Measurements from ENCODE around the gene GPSM1.

The GPSM1 gene

GRCh38 chr9:136352682-136353081, 25.3 kb downstream of the GPSM1 start:
- TF ChIP-seq FOXK2 (IDR thresholded peaks at IDR 0.05) = no peak
- no peak for TF ChIP-seq HDGF (IDR thresholded peaks at IDR 0.05; ENCODE audit: borderline replicate concordance)
- TF ChIP-seq FOXM1 (IDR thresholded peaks at IDR 0.05; ENCODE audit: borderline replicate concordance) = no peak
- no peak for DNase-seq (ENCODE audit: extremely low spot score)
- CTCF ChIA-PET = no interaction called here
- POLR2A ChIA-PET = no interaction called here

GRCh38 chr9:136353088-136353487, 25.7 kb downstream of the GPSM1 start:
- CTCF ChIA-PET = no interaction called here
- TF ChIP-seq FOXK2 (IDR thresholded peaks at IDR 0.05) = no peak
- TF ChIP-seq SP1 (IDR thresholded peaks at IDR 0.05) = no peak
- TF ChIP-seq L3MBTL2 (conservative IDR thresholded peaks at IDR 0.05) = no peak
- TF ChIP-seq LEF1 (IDR thresholded peaks at IDR 0.05; ENCODE audit: borderline replicate concordance) = no peak
- DNase-seq (ENCODE audit: extremely low spot score) = no peak
- POLR2A ChIA-PET = no interaction called here

GRCh38 chr9:136353757-136354488, 26.6 kb downstream of the GPSM1 start:
- POLR2A ChIA-PET = interaction anchor here (0.7 to 1.3 kb wide), 2 partner anchors 8 to 10 kb away, joined by 3 read pairs; no protein-coding TSS in a partner anchor
- CTCF ChIA-PET = interaction anchor here (0.6 to 0.8 kb wide), 2 partner anchors 10 to 13 kb away, joined by 3 read pairs; partner anchors contain the start of gene DNLZ
- DNase-seq (ENCODE audit: extremely low spot score) = no peak
- no peak for TF ChIP-seq NFRKB (IDR thresholded peaks at IDR 0.05)
- TF ChIP-seq L3MBTL2 (conservative IDR thresholded peaks at IDR 0.05) = no peak
- TF ChIP-seq HDGF (IDR thresholded peaks at IDR 0.05; ENCODE audit: borderline replicate concordance) = no peak

GRCh38 chr9:136354592-136355085, 27.3 kb downstream of the GPSM1 start:
- DNase-seq (ENCODE audit: extremely low spot score) = no peak
- ChIA-PET POLR2A (interaction anchor here (0.7 to 1.3 kb wide), 2 partner anchors 9 kb away, joined by 3 read pairs; no protein-coding TSS in a partner anchor), CTCF (interaction anchor here (0.8 kb wide), 1 partner anchor 9 kb away, joined by 3 read pairs; the partner anchor contains the start of gene DNLZ)
- TF ChIP-seq ARNT (IDR thresholded peaks at IDR 0.05) (no peak), NFRKB (IDR thresholded peaks at IDR 0.05) (no peak)

GRCh38 chr9:136355616-136356557, 28.5 kb downstream of the GPSM1 start:
- CTCF ChIA-PET = no interaction called here
- TF ChIP-seq CTBP1 (IDR thresholded peaks at IDR 0.05; ENCODE audit: borderline replicate concordance) (no peak), HDGF (IDR thresholded peaks at IDR 0.05; ENCODE audit: borderline replicate concordance) (no peak), FOXK2 (IDR thresholded peaks at IDR 0.05) (no peak), SUZ12 (IDR thresholded peaks at IDR 0.05) (no peak), ELF4 (IDR thresholded peaks at IDR 0.05) (no peak)
- DNase-seq (ENCODE audit: extremely low spot score) = no peak
- POLR2A ChIA-PET = no interaction called here

- POLR2A ChIA-PET = no interaction called here
- CTCF ChIA-PET = no interaction called here
These were observed 29.9 kb downstream of the GPSM1 start for GRCh38 chr9:136357202-136357725.

GRCh38 chr9:136358016-136358415, 30.7 kb downstream of the GPSM1 start:
- no peak for TF ChIP-seq SUZ12 (IDR thresholded peaks at IDR 0.05)
- no peak for TF ChIP-seq HDGF (IDR thresholded peaks at IDR 0.05; ENCODE audit: borderline replicate concordance)
- TF ChIP-seq LEF1 (IDR thresholded peaks at IDR 0.05; ENCODE audit: borderline replicate concordance) = no peak
- TF ChIP-seq NFRKB (IDR thresholded peaks at IDR 0.05) = no peak
- TF ChIP-seq ZNF384 (IDR thresholded peaks at IDR 0.05) = no peak
- TF ChIP-seq ARNT (IDR thresholded peaks at IDR 0.05) = no peak
- TF ChIP-seq FOXM1 (IDR thresholded peaks at IDR 0.05; ENCODE audit: borderline replicate concordance) = no peak
- no peak for TF ChIP-seq PKNOX1 (IDR thresholded peaks at IDR 0.05)
- no peak for TF ChIP-seq L3MBTL2 (conservative IDR thresholded peaks at IDR 0.05)
- no peak for TF ChIP-seq CTBP1 (IDR thresholded peaks at IDR 0.05; ENCODE audit: borderline replicate concordance)
- no peak for TF ChIP-seq BHLHE40 (IDR thresholded peaks at IDR 0.05; ENCODE audit: borderline replicate concordance)
- TF ChIP-seq FOXK2 (IDR thresholded peaks at IDR 0.05) = no peak
- TF ChIP-seq FOXA1 (IDR thresholded peaks at IDR 0.05) = no peak
- TF ChIP-seq TARDBP (IDR thresholded peaks at IDR 0.05) = no peak
- no peak for TF ChIP-seq ELF4 (IDR thresholded peaks at IDR 0.05)
- no peak for TF ChIP-seq SP1 (IDR thresholded peaks at IDR 0.05)
- CTCF ChIA-PET = no interaction called here
- POLR2A ChIA-PET = no interaction called here
- no peak for DNase-seq (ENCODE audit: extremely low spot score)

More at GRCh38 chr9:136357202-136357725, 29.9 kb downstream of the GPSM1 start:
- TF ChIP-seq TARDBP (IDR thresholded peaks at IDR 0.05) = no peak
- TF ChIP-seq FOXA1 (IDR thresholded peaks at IDR 0.05) = no peak
- TF ChIP-seq SUZ12 (IDR thresholded peaks at IDR 0.05) = no peak
- no peak for TF ChIP-seq ZNF384 (IDR thresholded peaks at IDR 0.05)
- TF ChIP-seq FOXK2 (IDR thresholded peaks at IDR 0.05) = no peak
- no peak for TF ChIP-seq LEF1 (IDR thresholded peaks at IDR 0.05; ENCODE audit: borderline replicate concordance)
- TF ChIP-seq FOXM1 (IDR thresholded peaks at IDR 0.05; ENCODE audit: borderline replicate concordance) = no peak
- no peak for TF ChIP-seq NFRKB (IDR thresholded peaks at IDR 0.05)
- TF ChIP-seq ARNT (IDR thresholded peaks at IDR 0.05) = no peak
- no peak for TF ChIP-seq PKNOX1 (IDR thresholded peaks at IDR 0.05)
- TF ChIP-seq L3MBTL2 (conservative IDR thresholded peaks at IDR 0.05) = no peak
- no peak for TF ChIP-seq SP1 (IDR thresholded peaks at IDR 0.05)
- no peak for TF ChIP-seq HDGF (IDR thresholded peaks at IDR 0.05; ENCODE audit: borderline replicate concordance)
- DNase-seq (ENCODE audit: extremely low spot score) = no peak

Data from HEK293T (cell line).